HL-60 (cell line): Measurements from ENCODE around the gene SKI.

Source experiments
- DNase-seq, 2 experiments: peaks; one replicate each; pipeline ENCODE4 v3.0.0-alpha.2; 2010 to 2020; ENCODE audit warnings: low read depth in 1 of 2, low spot score in 1 of 2
- H3K27ac ChIP-seq: fragments of 250-450 bp; sonication (Bioruptor Pico); replicated peaks from 2 replicates; pipeline ENCODE4 v1.5.1; 2020; ENCODE audit warnings: mild to moderate bottlenecking, moderate library complexity
- H3K27me3 ChIP-seq: fragments of 250-450 bp; sonication (Bioruptor Pico); 2 replicates; pipeline ENCODE4 v1.5.1; 2021; ENCODE audit warnings: mild to moderate bottlenecking, moderate library complexity; ENCODE audit not compliant: insufficient read depth, poor library complexity, severe bottlenecking
- H3K4me3 ChIP-seq: replicated peaks from 2 replicates; pipeline ENCODE4 v1.5.1; 2011; ENCODE audit warnings: mild to moderate bottlenecking, control low read depth, low read length; ENCODE audit not compliant: insufficient read depth
- GABPA ChIP-seq: IDR thresholded peaks from 2 replicates; pipeline ENCODE4 v1.6.1; 2012; ENCODE audit warnings: low read depth
- POLR2AphosphoS5 ChIP-seq: IDR thresholded peaks from 2 replicates; pipeline ENCODE4 v1.6.1; 2012; ENCODE audit warnings: low read depth
- SPI1 ChIP-seq: IDR thresholded peaks from 2 replicates; pipeline ENCODE4 v1.6.1; 2012; ENCODE audit warnings: low read depth, mild to moderate bottlenecking, borderline replicate concordance
- TF ChIP-seq, protein P1 (sequence below): IDR thresholded peaks from 2 replicates; pipeline ENCODE4 v1.6.1; 2012; ENCODE audit warnings: low read depth; ENCODE audit not compliant: insufficient replicate concordance
- TF ChIP-seq, protein P2 (sequence below): IDR thresholded peaks from one replicate; pipeline ENCODE4 v1.5.1; 2011; ENCODE audit warnings: low read length, control low read depth, inconsistent platforms; ENCODE audit not compliant: insufficient read depth

The SKI gene

DNA sequence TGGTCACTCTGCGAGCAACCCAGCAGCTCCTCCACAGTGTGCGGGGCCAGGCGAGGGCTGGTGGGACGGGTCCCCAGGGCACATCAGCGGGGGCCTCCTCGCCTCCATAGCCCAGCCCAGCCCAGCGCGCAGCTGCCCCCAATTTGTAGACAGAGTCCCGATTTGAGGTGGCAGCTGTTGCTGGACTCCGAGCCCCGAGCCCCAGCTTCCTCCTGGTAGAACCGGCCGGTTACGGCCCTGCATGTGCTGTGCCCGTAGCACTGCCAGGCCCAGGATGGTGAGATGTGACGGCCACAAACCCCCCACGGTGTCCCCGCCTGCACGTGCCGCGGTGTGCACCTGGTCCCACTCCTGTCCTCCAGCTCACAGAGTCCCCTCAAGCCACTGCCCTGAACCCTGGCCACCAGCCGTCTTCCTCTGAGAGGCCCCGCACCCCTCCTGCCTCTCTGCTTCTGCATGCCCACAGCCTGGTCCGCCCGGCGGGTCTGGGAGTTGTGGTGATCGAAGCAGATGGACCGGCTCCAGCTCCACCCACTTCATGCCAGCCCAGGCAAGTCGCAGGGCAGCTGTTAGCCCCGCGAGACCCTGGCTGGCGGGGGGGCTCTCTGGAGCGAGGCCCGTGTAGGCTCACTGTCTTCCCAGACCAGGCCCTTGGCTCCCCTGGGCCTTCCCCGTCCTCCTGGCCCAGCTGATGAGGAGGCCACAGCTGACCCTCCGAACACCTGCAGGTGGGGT is 107.8 kb downstream of the SKI start:
- Histone ChIP-seq H3K27me3 (no peaks in the 10 kb centered on the region), H3K4me3 (no peak overlapping the region), H3K27ac (no peak overlapping the region)
- DNase-seq: no peak
- TF ChIP-seq POLR2AphosphoS5 (no peak), SPI1 (no peak), GABPA (no peak)
- TF ChIP-seq, protein P1, sequence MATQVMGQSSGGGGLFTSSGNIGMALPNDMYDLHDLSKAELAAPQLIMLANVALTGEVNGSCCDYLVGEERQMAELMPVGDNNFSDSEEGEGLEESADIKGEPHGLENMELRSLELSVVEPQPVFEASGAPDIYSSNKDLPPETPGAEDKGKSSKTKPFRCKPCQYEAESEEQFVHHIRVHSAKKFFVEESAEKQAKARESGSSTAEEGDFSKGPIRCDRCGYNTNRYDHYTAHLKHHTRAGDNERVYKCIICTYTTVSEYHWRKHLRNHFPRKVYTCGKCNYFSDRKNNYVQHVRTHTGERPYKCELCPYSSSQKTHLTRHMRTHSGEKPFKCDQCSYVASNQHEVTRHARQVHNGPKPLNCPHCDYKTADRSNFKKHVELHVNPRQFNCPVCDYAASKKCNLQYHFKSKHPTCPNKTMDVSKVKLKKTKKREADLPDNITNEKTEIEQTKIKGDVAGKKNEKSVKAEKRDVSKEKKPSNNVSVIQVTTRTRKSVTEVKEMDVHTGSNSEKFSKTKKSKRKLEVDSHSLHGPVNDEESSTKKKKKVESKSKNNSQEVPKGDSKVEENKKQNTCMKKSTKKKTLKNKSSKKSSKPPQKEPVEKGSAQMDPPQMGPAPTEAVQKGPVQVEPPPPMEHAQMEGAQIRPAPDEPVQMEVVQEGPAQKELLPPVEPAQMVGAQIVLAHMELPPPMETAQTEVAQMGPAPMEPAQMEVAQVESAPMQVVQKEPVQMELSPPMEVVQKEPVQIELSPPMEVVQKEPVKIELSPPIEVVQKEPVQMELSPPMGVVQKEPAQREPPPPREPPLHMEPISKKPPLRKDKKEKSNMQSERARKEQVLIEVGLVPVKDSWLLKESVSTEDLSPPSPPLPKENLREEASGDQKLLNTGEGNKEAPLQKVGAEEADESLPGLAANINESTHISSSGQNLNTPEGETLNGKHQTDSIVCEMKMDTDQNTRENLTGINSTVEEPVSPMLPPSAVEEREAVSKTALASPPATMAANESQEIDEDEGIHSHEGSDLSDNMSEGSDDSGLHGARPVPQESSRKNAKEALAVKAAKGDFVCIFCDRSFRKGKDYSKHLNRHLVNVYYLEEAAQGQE: no peak
- TF ChIP-seq, protein P2, sequence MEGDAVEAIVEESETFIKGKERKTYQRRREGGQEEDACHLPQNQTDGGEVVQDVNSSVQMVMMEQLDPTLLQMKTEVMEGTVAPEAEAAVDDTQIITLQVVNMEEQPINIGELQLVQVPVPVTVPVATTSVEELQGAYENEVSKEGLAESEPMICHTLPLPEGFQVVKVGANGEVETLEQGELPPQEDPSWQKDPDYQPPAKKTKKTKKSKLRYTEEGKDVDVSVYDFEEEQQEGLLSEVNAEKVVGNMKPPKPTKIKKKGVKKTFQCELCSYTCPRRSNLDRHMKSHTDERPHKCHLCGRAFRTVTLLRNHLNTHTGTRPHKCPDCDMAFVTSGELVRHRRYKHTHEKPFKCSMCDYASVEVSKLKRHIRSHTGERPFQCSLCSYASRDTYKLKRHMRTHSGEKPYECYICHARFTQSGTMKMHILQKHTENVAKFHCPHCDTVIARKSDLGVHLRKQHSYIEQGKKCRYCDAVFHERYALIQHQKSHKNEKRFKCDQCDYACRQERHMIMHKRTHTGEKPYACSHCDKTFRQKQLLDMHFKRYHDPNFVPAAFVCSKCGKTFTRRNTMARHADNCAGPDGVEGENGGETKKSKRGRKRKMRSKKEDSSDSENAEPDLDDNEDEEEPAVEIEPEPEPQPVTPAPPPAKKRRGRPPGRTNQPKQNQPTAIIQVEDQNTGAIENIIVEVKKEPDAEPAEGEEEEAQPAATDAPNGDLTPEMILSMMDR: no peak

DNA sequence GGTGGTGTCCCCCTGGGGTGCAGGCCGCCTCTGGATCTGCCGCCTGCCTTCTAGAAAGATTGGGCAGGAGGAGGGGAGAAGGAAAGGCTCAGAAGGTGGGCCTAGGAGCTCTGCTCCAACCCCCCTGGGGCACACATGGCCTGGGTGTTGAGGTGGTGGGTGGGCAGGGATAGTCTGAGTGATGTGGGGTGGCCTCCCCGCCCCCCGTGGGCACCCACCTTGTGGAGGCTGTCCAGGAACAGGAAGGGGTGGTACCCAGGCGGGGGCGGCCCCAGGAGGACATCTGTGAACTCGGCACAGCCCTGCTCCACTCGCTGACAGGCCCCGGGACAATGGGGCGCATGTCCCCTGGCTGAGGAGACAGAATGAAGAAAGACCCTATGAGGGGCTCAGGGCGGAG is 108.4 kb downstream of the SKI start:
- Histone ChIP-seq H3K27ac (no peak overlapping the region), H3K27me3 (no peaks in the 10 kb centered on the region), H3K4me3 (no peak overlapping the region)
- TF ChIP-seq POLR2AphosphoS5: no peak
- DNase-seq: no peak

DNA sequence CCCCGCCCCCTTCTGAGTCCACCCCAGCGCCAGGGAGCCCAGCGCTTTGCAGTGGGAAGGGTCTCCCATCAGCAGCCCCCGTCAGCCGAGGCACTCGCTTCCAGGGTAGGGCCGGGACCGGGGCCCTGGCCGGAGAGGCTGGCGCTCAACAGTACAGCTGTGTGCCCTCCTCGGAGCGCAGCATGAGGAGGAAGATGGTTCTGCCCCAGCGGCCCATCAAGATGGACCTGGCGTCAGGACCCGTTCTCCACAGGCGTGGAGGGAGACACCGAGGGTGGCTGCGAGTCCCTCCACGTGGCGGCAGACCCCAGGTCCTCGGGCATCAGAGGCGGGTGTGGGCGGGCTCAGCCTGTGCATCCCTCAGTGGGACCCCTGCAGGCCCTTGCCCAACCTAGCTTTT is 109.0 kb downstream of the SKI start:
- Histone ChIP-seq H3K27ac (no peak overlapping the region), H3K27me3 (no peaks in the 10 kb centered on the region), H3K4me3 (no peak overlapping the region)
- TF ChIP-seq POLR2AphosphoS5 (no peak), GABPA (no peak), SPI1 (no peak)
- TF ChIP-seq, protein P1: no peak
- TF ChIP-seq, protein P2: no peak
- DNase-seq: no peak

DNA sequence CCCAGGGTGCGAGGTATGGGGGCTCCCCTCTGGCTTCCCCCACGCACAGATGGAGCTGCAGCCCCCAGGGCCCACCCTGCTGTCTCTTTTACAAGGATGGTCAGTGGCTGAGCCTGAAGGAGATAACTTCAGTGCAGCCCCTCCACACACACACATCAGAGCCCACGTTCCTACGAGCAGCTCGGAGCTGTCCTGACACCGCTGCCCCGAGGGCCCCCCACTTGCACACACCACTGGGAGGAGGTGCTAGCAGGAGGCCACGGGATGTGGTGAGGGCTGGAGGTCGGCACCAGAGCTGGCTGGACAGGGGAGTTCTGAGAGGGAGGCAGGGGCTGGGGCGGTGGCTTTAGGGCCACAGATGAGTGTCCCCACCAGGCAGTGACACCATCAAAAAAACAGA is 109.4 kb downstream of the SKI start:
- no peak for DNase-seq
- no peak overlapping the region for H3K27ac ChIP-seq
- H3K27me3 ChIP-seq: no peaks in the 10 kb centered on the region
- no peak overlapping the region for H3K4me3 ChIP-seq
- TF ChIP-seq, protein P2: no peak
- TF ChIP-seq GABPA (no peak), POLR2AphosphoS5 (no peak), SPI1 (no peak)
- TF ChIP-seq, protein P1: no peak
